ENCODE measurements around the gene CNTN1. TPM values are rescaled to one million over a fixed set of nuclear protein-coding genes. Genes with fewer than 3 reads are reported as not detected.

The CNTN1 gene
- total RNA-seq, 4 donors from 2014 or later = 44.2 to 65.6 (median 57.6) TPM

GRCh38 chr12:40646456-40646855, 45.8 kb upstream of the CNTN1 start:
- no peak for DNase-seq (ENCODE audit: extremely low spot score)
- Histone ChIP-seq H3K4me3 (no peak overlapping the region), H3K4me1 (peaks cover 0 to 16% (median 5%) of the 10 kb centered on the region in 4 donors), H3K27me3 (no peaks in the 10 kb centered on the region), H3K27ac (replicated peaks in 1 of 4) (no peak overlapping the region), H3K9me3 (peaks cover 0 to 10% (median 9%) of the 10 kb centered on the region in 4 donors), H3K36me3 (no peaks in the 10 kb centered on the region)
- TF ChIP-seq POLR2AphosphoS5 (IDR thresholded peaks at IDR 0.05) (no peak), EP300 (IDR thresholded peaks at IDR 0.05) (no peak), CTCF (IDR thresholded peaks at IDR 0.05) (no peak), POLR2A (IDR thresholded peaks at IDR 0.05; ENCODE audit: low read depth) (no peak)
- intact Hi-C loops (cut with DNase I) = no loop called here
- 39% methylated on average over 1 of the region's 1 CpG for WGBS

DNA sequence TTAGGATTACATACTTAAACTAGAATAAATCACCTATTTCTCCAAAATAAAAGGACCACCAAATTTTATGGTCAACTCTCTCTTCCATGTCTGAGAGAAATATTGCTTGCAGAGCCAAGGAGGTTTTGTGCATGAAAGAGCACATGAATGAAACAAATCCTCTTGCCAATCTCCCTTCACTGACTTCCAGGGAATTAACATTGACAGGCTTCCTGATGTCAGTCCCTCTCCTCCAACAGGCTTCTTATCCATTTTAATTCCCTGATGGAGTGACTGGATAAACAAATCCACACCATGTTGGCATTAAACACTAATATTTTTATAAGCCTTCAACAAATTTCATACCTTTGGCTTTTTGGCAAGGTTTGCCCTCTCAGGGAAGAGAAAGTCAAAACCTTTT, 45.3 kb upstream of the CNTN1 start:
- Histone ChIP-seq H3K27me3 (no peaks in the 10 kb centered on the region), H3K4me1 (peaks cover 0 to 16% (median 5%) of the 10 kb centered on the region in 4 donors), H3K9me3 (peaks cover 0 to 10% (median 9%) of the 10 kb centered on the region in 4 donors), H3K27ac (replicated peaks in 1 of 4) (no peak overlapping the region), H3K4me3 (no peak overlapping the region), H3K36me3 (no peaks in the 10 kb centered on the region)
- intact Hi-C loops (cut with DNase I) = no loop called here
- no peak for DNase-seq (ENCODE audit: extremely low spot score)
- TF ChIP-seq POLR2AphosphoS5 (IDR thresholded peaks at IDR 0.05) = no peak
- TF ChIP-seq POLR2A (IDR thresholded peaks at IDR 0.05; ENCODE audit: low read depth) = no peak
- TF ChIP-seq EP300 (IDR thresholded peaks at IDR 0.05) = no peak
- TF ChIP-seq CTCF (IDR thresholded peaks at IDR 0.05) = no peak

DNA sequence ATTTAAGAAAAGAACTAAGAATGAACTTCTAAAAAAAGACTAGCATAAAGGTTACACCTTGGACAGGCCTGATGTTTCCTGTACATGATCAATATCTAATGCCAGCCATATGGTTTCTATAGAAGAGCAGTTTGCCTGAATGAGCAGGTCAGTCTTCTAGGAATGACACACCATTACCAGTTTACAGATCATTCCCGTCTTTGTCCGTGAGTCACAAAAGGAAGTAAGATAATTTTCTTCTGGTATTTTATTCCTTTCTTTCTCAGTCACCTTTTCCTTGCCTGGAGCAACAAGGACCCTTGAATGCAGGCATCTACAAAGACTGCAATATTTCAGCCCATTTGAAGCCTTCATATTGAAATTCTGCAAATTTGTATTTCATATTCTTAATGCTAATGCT, 44.6 kb upstream of the CNTN1 start:
- WGBS = 73% methylated on average over 2 of the region's 2 CpGs
- DNase-seq (ENCODE audit: extremely low spot score) = no peak
- H3K4me1 ChIP-seq = peaks cover 0 to 16% (median 5%) of the 10 kb centered on the region in 4 donors
- H3K36me3 ChIP-seq = no peaks in the 10 kb centered on the region
- TF ChIP-seq EP300 (IDR thresholded peaks at IDR 0.05) = no peak
- TF ChIP-seq CTCF (IDR thresholded peaks at IDR 0.05) = no peak
- no peak for TF ChIP-seq POLR2AphosphoS5 (IDR thresholded peaks at IDR 0.05)
- H3K4me3 ChIP-seq = no peak overlapping the region
- intact Hi-C loops (cut with DNase I) = no loop called here
- peaks cover 0 to 7% (median 5%) of the 10 kb centered on the region in 4 donors for H3K9me3 ChIP-seq
- H3K27ac ChIP-seq (replicated peaks in 1 of 4) = no peak overlapping the region
- no peaks in the 10 kb centered on the region for H3K27me3 ChIP-seq

GRCh38 chr12:40648519-40648918, 43.7 kb upstream of the CNTN1 start:
- intact Hi-C loops (cut with DNase I) = no loop called here
- TF ChIP-seq POLR2A (IDR thresholded peaks at IDR 0.05; ENCODE audit: low read depth) (no peak), CTCF (IDR thresholded peaks at IDR 0.05) (no peak), EP300 (IDR thresholded peaks at IDR 0.05) (no peak), POLR2AphosphoS5 (IDR thresholded peaks at IDR 0.05) (no peak)
- no peak overlapping the region for H3K4me3 ChIP-seq
- H3K4me1 ChIP-seq = peaks cover 0 to 16% (median 5%) of the 10 kb centered on the region in 4 donors
- no peak for DNase-seq (ENCODE audit: extremely low spot score)
- no peaks in the 10 kb centered on the region for H3K36me3 ChIP-seq
- WGBS = 65% methylated on average over 1 of the region's 1 CpG
- H3K27me3 ChIP-seq = no peaks in the 10 kb centered on the region
- H3K27ac ChIP-seq (replicated peaks in 1 of 4) = no peak overlapping the region
- no peaks in the 10 kb centered on the region for H3K9me3 ChIP-seq

GRCh38 chr12:40650038-40650704, 42.1 kb upstream of the CNTN1 start:
- TF ChIP-seq CTCF (IDR thresholded peaks at IDR 0.05) (no peak), EP300 (IDR thresholded peaks at IDR 0.05) (no peak), POLR2AphosphoS5 (IDR thresholded peaks at IDR 0.05) (no peak), POLR2A (IDR thresholded peaks at IDR 0.05; ENCODE audit: low read depth) (no peak)
- no peak overlapping the region for H3K27ac ChIP-seq (replicated peaks in 1 of 4)
- no peaks in the 10 kb centered on the region for H3K27me3 ChIP-seq
- WGBS = 100% methylated on average over 1 of the region's 1 CpG
- no peak for DNase-seq (ENCODE audit: extremely low spot score)
- no peak overlapping the region for H3K4me3 ChIP-seq
- peaks cover 0 to 16% (median 5%) of the 10 kb centered on the region in 4 donors for H3K4me1 ChIP-seq
- no peaks in the 10 kb centered on the region for H3K9me3 ChIP-seq
- no peaks in the 10 kb centered on the region for H3K36me3 ChIP-seq
- intact Hi-C loops (cut with DNase I) = no loop called here
